ENCODE measurements around the gene ADTRP.

Gene ADTRP

GRCh38 chr6:11727346-11727997, 51.1 kb downstream of the ADTRP start:
- DNase-seq (ENCODE audit: low read depth in 3 of 3) = no peak

DNA sequence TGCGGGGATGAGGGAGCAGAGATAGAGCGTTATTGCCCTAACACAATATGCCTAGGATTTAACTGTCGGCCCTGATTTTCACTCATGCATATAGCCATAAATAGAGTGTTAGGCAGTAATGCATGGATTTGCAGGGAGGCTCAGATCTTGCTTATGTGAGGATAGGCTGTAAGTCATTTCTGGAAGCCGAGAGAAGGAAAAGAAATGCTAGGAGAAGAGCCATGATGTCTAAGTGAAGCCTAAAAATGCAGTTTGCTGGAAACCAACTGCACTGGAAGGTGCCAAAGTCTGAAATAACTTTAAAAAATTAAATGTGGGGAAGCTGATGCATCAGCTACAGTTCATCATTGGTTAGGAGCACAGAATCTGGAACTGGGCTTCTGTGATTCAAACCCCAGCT, 54.3 kb downstream of the ADTRP start:
- DNase-seq (ENCODE audit: low read depth in 3 of 3) = no peak

- no peak for DNase-seq (ENCODE audit: low read depth in 3 of 3)
Measured at GRCh38 chr6:11722805-11723631, 55.6 kb downstream of the ADTRP start.

GRCh38 chr6:11722220-11722619, 56.4 kb downstream of the ADTRP start:
- DNase-seq (ENCODE audit: low read depth in 3 of 3) = no peak

DNA sequence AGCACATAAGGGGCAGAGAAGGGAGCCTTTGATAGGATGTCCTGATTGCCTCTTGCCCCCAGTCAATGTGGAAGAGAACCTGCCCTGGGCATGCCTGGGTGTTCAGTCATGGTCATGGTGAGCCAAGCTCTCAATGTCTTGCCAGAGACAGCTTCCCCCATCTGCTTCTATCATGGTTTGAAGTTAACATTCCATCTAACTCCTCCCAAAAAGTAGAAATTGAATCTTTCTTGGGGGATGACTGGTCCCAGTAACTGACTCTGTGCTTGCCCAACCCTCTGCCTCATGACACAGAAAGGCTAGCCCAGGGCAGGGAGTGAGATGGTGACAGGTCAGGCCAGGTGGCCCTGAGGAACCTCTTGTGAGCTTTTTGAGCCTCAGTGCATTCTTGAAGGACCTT, 60.1 kb downstream of the ADTRP start:
- no peak for DNase-seq (ENCODE audit: low read depth in 3 of 3)

- no peak for DNase-seq (ENCODE audit: low read depth in 3 of 3)
Measured at GRCh38 chr6:11718031-11718430, 60.6 kb downstream of the ADTRP start.

DNA sequence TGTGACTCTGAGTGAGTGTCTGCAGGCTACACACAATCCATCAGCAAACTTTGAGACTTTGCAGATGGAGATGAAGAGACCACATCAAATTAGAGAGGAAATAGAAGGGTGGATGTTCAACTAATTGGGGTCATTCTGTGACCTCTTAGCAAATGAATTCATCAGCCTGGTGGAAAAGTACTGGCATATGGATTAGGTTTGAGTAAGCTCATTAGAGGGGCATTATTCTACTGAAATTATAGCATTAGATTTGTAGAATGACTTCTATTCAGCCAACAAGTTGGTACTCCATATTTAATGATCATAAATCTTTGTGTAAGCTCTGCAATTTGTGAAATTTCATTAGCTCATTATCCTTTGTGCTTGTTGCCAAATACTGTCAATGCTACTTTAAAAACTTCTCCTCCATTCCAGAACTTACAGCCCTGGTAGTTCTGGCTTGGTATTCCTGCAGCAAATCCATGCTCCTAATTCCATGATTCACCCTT, 63.8 kb downstream of the ADTRP start:
- DNase-seq (ENCODE audit: low read depth in 3 of 3) = no peak

DNA sequence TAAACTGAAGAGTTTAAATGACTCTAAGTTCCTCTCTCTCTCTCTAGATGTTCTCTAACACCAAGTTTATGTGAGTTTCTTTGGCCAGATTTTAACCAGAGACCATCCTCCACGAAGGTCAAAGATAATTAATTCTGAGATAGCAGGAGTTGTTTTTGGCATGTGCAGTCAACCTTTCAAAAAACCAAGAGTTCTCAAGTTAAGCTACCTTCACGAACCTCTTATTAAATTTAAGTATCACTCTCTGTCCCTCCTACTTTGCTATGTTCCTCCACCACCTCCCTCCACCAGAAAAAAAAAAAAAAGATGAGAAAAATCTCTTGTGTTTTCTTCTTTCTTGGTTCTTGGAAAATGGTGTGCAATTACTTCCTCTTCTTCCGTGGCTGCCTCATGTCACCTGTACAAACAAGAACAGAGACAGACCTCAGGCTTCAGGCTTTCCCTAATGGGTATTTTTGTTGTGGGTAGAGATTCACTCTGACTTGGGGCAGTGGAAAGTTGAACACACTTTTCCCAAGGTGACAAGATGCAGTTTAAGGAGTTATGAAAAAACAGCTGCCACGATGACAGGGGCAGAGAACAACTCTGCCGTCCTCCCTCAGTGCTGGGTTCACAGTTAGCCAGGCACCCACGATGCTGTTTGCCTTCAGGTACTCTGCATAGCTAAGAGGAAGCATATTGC, 64.3 kb downstream of the ADTRP start:
- no peak for DNase-seq (ENCODE audit: low read depth in 3 of 3)

DNA sequence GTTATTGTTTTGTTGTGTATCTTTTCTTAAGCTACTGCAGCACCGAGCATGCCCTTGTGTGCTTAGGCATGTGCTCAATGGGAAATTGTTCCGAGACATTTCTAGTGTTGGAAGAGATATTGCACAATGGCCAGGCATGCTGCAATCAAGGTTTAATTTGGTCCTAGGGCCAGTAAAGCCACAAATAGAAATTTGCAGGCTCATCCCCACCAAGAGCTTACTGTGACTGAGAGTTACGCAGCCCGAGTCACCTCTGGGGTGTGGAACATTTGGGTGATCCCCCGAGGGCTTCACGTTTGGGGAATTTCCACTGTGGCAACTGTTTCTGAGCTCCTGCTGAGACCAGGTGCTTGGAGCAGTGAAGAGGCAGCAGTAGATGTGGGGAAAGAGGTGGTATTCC, 65.8 kb downstream of the ADTRP start:
- DNase-seq (ENCODE audit: low read depth in 3 of 3) = peak in 1 of 3 experiments; percentile 63

DNA sequence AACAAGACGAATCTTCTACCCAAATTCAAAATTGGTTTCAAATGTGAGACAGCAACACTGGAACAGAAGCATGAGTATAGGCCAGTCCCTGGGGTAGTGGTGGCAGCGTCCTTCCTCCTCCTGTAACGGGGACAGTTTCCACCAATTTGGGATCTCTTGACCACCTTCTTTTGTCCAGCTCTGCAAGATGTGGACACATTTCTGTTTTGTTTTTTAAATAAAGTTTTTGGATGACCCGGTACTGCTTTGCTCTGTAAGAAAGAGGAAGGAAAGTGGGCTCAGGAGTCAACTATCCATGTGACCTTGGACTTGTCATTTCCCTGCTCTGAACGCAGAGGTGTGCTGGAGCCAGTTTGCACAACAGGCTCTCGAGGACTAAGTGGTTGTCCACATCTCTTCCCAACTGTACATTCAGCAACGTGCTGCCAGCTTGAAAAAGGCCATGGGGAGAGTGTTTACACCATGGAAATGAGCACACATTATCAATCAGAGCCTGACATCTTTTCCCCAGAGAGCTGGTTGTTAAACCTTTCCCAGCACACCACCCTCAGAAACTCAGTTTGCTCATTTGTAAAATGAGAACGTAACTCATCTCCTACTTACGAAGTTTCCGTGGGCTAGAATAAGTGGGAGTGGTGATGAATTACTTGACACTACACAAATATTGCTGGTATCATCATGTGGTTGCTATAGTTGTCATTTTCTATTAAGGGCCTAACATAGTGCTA, 66.5 kb downstream of the ADTRP start:
- no peak for DNase-seq (ENCODE audit: low read depth in 3 of 3)

DNA sequence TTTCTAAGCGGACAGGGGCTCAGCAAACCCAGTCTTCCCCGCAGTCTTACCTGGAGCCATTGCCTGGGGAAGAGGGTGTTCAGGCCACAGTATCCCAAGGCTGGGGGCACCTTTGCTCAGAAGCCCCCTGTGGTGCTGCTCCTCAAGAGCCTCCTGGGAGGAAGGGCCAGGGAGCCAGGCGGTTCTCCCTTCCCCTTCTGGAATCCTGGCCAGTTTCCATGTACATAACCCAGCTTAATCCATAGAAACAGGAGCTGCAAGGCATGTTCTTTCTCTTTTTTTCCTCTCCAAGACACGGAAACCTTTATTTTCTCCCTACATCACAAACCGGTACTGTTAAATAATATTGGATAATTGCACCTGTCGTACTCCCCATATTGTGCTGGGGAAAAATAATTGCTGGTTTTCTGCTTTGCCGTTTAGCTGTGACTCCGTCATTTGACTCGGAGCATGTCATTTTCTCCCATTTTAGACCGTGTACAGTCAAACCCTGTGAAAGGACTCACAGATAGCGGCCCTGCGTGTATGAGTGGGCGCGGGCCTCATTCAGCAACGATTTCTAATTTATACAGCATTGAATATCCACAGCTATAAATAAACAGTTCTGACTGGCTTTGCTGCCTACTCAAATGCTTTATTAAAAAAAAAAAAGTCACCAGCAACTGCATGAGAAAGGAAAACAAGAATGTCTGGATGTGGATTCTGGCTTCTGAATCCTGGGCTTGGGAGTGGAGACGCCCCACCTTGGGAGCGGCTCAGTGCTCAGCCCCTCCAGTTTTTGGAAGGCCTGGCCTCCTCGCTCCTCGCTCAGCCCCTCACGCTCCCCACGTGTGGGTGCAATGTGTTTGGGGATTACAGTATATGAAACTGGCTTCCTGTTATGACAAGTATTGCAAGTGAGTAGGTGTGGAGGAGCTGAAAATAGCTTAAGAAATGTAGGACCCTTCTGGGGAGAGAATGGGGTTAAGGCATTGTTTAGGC, 67.3 kb downstream of the ADTRP start:
- DNase-seq (ENCODE audit: low read depth in 3 of 3) = peak in 2 of 3 experiments; percentile 73 to 82

DNA sequence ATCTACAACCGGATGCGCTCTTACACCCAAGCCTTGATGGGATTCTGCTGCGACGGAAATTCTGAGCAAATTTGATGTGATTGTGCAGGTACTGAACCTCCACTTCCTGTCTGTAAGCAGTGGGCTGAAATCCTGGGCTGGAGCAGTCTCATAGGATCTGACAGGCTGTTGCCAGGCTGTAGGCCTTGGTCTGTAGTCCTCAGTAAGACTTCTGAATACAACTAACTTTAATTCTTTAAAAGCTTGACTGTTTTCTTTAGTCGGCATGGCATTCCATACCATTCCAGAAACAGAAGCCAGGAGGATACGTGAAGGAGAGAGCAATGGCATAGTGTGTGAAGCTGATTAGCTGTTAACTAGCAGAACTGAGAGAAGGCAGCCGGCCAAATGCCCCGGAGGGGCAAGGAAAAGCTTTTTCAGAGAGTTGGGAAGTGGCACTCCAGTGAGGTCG, 68.3 kb downstream of the ADTRP start:
- peak in 2 of 3 experiments; percentile 56 to 62 for DNase-seq (ENCODE audit: low read depth in 3 of 3)

- DNase-seq (ENCODE audit: low read depth in 3 of 3) = no peak
Measured at GRCh38 chr6:11706171-11706570, 72.4 kb downstream of the ADTRP start.

- DNase-seq (ENCODE audit: low read depth in 3 of 3) = no peak
Measured at GRCh38 chr6:11705483-11705882, 73.1 kb downstream of the ADTRP start.

GRCh38 chr6:11705069-11705468, 73.5 kb downstream of the ADTRP start:
- DNase-seq (ENCODE audit: low read depth in 3 of 3) = peak in 1 of 3 experiments; percentile 41

GRCh38 chr6:11703725-11704124, 74.9 kb downstream of the ADTRP start:
- no peak for DNase-seq (ENCODE audit: low read depth in 3 of 3)

DNA sequence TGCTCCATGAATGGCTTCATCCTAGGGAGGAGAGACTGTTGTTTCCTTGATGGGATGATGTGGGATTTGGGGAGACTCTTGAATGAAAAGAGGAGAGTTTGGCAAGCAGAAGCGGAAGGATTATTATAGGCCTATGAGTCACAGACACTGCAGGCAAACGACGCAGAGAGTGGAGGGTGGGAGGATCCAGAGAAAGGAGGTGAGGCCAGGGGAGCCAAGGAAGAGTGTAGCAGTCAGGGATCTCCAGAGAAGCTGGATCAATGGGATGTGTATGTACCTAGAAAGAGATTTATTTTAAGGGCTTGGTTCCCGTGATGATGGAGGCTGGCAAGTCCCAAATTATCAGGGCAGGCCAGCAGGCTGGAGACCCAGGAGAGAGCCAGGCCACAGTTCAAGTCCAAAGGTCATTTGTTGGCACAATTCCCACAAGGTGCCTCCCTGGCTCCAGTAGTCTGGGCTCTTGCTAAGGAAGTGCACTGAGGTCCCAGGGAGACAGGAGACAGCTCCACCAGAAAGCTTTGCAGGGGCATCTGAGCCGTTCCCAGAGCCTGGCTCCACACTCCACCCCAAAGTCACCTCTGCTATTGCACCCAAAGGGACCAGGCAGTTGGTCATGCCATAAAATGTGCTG, 76.0 kb downstream of the ADTRP start:
- DNase-seq (ENCODE audit: low read depth in 3 of 3) = no peak

- no peak for DNase-seq (ENCODE audit: low read depth in 3 of 3)
Measured at GRCh38 chr6:11702089-11702488, 76.5 kb downstream of the ADTRP start.

GRCh38 chr6:11701573-11701972, 77.0 kb downstream of the ADTRP start:
- no peak for DNase-seq (ENCODE audit: low read depth in 3 of 3)

DNA sequence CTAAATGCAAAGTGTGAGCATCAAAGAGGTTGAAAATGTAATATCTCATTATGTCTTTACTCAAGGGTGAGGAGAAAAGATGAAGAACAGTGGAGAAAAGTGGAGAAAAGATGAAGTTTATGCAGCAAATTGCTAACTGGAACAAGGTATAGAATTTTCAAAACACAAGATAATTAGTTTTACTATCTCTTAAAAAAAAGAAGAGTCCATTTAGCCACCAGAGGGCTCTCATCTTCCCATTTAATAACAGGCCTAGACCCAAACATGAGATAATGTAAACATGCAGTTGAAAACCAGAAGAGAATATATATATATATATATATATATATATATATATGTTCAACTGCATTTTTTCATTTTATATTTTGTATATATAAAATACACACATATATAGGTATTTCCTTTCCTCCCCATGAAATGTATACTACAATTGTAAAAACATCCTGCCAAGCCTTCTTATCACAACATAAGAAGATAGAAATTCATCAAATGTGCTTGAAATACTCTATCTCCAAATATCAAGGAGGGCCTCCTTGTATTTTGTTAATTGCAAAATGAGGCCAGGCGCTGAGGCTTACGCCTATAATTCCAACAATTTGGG, 78.4 kb downstream of the ADTRP start:
- DNase-seq (ENCODE audit: low read depth in 3 of 3) = no peak
